ENCODE measurements around the gene HEXB.
A peak's percentile ranks its signal among the peaks of the same experiment; 100 is the strongest.

HEXB gene

GRCh38 chr5:74684900-74685851, at the start of gene HEXB:
HEXB (plus strand) TSS chr5:74685233; CDS start chr5:74685261, 28 bp downstream.
- peak; percentile 76 for DNase-seq

GRCh38 chr5:74636149-74636548, 48.9 kb upstream of the HEXB start:
- no peak for DNase-seq

- no peak for DNase-seq
Measured at GRCh38 chr5:74636552-74636951, 48.5 kb upstream of the HEXB start.

GRCh38 chr5:74638544-74638969, 46.5 kb upstream of the HEXB start:
- DNase-seq, result no peak

GRCh38 chr5:74638970-74639806, 45.8 kb upstream of the HEXB start:
- DNase-seq, result no peak

GRCh38 chr5:74639807-74640449, 45.1 kb upstream of the HEXB start:
- DNase-seq, result peak; percentile 29

- peak; percentile 75 for DNase-seq
Measured at GRCh38 chr5:74640450-74640953, 44.5 kb upstream of the HEXB start, which contains the start of gene ENC1. ENC1 (minus strand) TSS chr5:74640728; CDS start chr5:74636485, 4,243 bp downstream.

- DNase-seq, result peak; percentile 56
Measured at GRCh38 chr5:74640954-74641734, 43.9 kb upstream of the HEXB start.

GRCh38 chr5:74641735-74642542, 43.1 kb upstream of the HEXB start:
- peak; percentile 72 for DNase-seq

- DNase-seq, result no peak
Measured at GRCh38 chr5:74642543-74642863, 42.5 kb upstream of the HEXB start.

- peak; percentile 34 for DNase-seq
Measured at GRCh38 chr5:74643111-74643562, 41.9 kb upstream of the HEXB start.

- no peak for DNase-seq
Measured at GRCh38 chr5:74647096-74647495, 37.9 kb upstream of the HEXB start.

GRCh38 chr5:74648835-74649293, 36.2 kb upstream of the HEXB start:
- DNase-seq, result peak; percentile 16

GRCh38 chr5:74649421-74649973, 35.5 kb upstream of the HEXB start:
- no peak for DNase-seq

- DNase-seq, result no peak
Measured at GRCh38 chr5:74651710-74652109, 33.3 kb upstream of the HEXB start.

- DNase-seq, result no peak
Measured at GRCh38 chr5:74652576-74652975, 32.5 kb upstream of the HEXB start.

GRCh38 chr5:74653991-74654390, 31.0 kb upstream of the HEXB start:
- DNase-seq, result no peak

- DNase-seq, result no peak
Measured at GRCh38 chr5:74655206-74655605, 29.8 kb upstream of the HEXB start.

GRCh38 chr5:74655716-74656115, 29.3 kb upstream of the HEXB start:
- DNase-seq, result no peak

- DNase-seq, result no peak
Measured at GRCh38 chr5:74657165-74657564, 27.9 kb upstream of the HEXB start.

- no peak for DNase-seq
Measured at GRCh38 chr5:74659172-74659571, 25.9 kb upstream of the HEXB start.

All from amniotic stem cell (primary cell).